GM12875 (cell line): Measurements from ENCODE around the gene SPINK4.

Experiments
- H3K4me3 ChIP-seq: one replicate; pipeline ENCODE4 v1.5.1; 2011; ENCODE audit warnings: low read depth, low read length, control low read depth
- TF ChIP-seq, protein P1 (sequence below): IDR thresholded peaks from 2 replicates; pipeline ENCODE4 v1.5.1; 2011; ENCODE audit warnings: low read depth, mild to moderate bottlenecking, control low read depth, inconsistent platforms, low read length, moderate library complexity, borderline replicate concordance; ENCODE audit not compliant: insufficient read depth

Gene SPINK4

GRCh38 chr9:33267151-33267767 is 27.3 kb downstream of the SPINK4 start:
- no peak overlapping the region for H3K4me3 ChIP-seq
- TF ChIP-seq, protein P1, sequence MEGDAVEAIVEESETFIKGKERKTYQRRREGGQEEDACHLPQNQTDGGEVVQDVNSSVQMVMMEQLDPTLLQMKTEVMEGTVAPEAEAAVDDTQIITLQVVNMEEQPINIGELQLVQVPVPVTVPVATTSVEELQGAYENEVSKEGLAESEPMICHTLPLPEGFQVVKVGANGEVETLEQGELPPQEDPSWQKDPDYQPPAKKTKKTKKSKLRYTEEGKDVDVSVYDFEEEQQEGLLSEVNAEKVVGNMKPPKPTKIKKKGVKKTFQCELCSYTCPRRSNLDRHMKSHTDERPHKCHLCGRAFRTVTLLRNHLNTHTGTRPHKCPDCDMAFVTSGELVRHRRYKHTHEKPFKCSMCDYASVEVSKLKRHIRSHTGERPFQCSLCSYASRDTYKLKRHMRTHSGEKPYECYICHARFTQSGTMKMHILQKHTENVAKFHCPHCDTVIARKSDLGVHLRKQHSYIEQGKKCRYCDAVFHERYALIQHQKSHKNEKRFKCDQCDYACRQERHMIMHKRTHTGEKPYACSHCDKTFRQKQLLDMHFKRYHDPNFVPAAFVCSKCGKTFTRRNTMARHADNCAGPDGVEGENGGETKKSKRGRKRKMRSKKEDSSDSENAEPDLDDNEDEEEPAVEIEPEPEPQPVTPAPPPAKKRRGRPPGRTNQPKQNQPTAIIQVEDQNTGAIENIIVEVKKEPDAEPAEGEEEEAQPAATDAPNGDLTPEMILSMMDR, result no peak

GRCh38 chr9:33270146-33270545 is 30.2 kb downstream of the SPINK4 start:
- no peak overlapping the region for H3K4me3 ChIP-seq
- TF ChIP-seq, protein P1, result no peak

- TF ChIP-seq, protein P1, result no peak
- H3K4me3 ChIP-seq, result no peak overlapping the region
Measured at GRCh38 chr9:33272061-33272460, 32.1 kb downstream of the SPINK4 start.

DNA sequence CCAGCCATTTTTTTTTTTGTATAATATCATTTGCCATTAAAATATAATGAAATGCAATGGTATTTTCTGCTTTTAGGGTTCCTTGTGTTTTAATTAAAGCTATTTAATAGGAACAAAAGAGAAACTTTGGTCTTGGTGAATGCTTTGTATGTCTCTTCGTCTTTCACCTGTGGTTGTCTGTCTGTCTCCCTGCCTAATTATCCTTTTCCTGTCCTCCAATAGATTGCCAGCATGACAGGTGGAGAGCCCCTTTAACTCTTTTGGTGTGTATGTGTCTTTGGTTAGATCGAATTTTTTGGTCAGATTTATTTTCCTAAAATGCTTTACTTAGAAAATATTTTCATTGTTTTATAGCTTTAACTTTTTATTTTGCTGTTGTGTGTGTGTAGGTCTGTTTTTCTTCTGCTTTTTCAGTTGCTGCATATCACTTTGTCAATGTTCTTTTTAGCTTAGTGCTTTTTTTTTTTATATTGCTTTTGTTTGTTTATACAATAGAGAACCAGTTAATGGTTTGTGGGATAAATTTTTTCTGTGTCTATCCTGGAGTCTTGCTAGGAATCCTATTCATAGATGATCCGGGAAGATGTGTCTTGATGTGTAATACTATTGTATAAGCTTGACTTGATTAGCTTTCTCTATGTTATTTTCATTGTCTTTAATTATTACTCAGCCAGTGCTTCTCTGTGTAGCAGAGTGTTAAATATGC is 33.5 kb downstream of the SPINK4 start:
- TF ChIP-seq, protein P1, result no peak
- H3K4me3 ChIP-seq, result no peak overlapping the region

GRCh38 chr9:33273972-33274328 is 34.0 kb downstream of the SPINK4 start:
- no peak overlapping the region for H3K4me3 ChIP-seq
- TF ChIP-seq, protein P1, result no peak

GRCh38 chr9:33277484-33277883 is 37.5 kb downstream of the SPINK4 start:
- no peak overlapping the region for H3K4me3 ChIP-seq
- TF ChIP-seq, protein P1, result no peak

DNA sequence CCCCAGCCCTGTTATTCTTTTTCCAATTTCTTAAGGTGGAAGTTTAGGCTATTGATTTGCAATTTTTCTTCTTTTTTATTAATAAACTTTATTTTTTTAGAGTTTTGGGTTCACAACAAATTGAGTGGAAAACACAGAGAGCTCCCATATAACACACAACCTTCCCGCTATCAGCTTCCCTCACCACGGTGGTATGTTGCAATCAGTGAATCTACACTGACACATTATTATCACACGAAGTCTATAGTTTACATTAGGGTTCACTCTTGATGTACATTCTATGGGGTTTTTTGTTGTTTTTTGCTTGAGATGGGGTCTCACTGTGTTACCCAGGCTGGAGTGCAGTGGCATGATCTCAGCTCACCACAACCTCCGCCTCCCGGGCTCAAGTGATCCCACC is 45.5 kb downstream of the SPINK4 start:
- TF ChIP-seq, protein P1, result no peak
- no peak overlapping the region for H3K4me3 ChIP-seq
